Fibroblast of pulmonary artery (primary cell): ENCODE data around the gene NRM.

Source experiments
- DNase-seq: peaks from one replicate; pipeline ENCODE4 v3.0.0-alpha.2; 2010; ENCODE audit warnings: low read depth
- H3K4me3 ChIP-seq: replicated peaks from 2 replicates; pipeline ENCODE4 v1.5.1; 2011; ENCODE audit warnings: low read depth, mild to moderate bottlenecking, control low read depth, low read length, moderate library complexity
- CTCF ChIP-seq: IDR thresholded peaks from 2 replicates; pipeline ENCODE4 v1.5.1; 2011; ENCODE audit warnings: mild to moderate bottlenecking, control low read depth, low read length, inconsistent platforms; ENCODE audit errors: missing control alignments

The NRM gene

GRCh38 chr6:30690403-30691207 lies at the start of gene NRM:
Gene NRM (minus strand): TSS chr6:30690984. CDS start chr6:30690974, 10 bp downstream.
- H3K4me3 ChIP-seq: peak within 1 kb of the TSS; percentile 86
- no peak for TF ChIP-seq CTCF
- peak; percentile 85 for DNase-seq

- H3K4me3 ChIP-seq: no peak overlapping the region
Observed at GRCh38 chr6:30740540-30740870, 49.7 kb upstream of the NRM start.

DNA sequence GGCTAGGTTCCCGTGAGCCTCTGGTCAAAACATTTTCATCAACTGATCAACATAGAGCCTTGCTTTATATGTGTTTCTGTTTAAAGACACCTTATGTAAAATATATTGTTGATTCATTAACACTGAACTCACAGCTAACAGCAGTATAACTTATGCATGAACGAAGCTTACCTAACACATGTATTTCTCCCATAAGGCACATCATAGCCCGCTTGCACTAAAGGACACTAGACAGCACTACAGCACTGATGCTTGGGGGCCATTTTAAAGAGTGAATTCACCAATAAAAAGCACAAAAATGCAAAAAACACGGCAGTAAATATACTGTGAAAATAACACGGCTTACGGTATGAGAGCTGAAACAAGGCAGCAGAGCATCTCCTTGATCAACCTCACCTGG lies 47.7 kb upstream of the NRM start:
- no peak overlapping the region for H3K4me3 ChIP-seq
- no peak for DNase-seq
- no peak for TF ChIP-seq CTCF

More at GRCh38 chr6:30740540-30740870, 49.7 kb upstream of the NRM start:
- no peak for TF ChIP-seq CTCF
- peak; percentile 45 for DNase-seq

- no peak for TF ChIP-seq CTCF
- H3K4me3 ChIP-seq: no peak overlapping the region
- no peak for DNase-seq
Observed at GRCh38 chr6:30735668-30736314, 45.0 kb upstream of the NRM start.

DNA sequence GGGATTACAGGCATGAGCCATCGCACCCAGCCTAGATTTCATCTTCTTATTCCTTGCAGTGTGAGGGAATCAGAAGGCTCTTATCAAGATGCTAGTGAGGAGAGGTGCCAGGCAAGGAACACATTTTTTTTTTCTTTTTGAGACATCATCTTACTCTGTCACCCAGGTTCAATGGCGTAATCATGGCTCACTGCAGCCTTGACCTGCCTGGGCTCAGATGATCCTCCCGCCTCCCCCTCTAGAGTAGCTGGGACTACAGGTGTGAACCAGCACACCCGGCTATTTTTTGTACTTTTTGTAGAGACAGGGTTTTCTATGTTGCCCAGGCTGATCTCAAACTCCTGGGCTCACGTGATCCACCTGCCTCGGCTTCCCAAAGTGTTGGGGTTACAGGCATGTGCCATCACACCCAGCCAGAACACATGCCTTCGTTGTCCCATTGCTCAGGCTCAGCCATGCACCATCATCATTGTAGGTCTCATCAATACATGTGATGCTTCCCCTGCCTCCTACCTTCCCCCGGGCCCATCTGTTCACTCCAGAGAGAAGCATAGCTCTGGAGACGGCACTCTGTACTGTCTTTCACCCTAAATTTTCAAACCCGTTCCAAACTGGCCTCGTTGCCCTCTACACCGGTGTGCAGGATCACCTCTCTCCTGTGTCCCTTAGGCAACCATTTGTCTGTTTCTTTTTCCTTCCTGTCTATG lies 41.6 kb upstream of the NRM start:
- TF ChIP-seq CTCF: no peak
- H3K4me3 ChIP-seq: no peak overlapping the region
- DNase-seq: no peak

DNA sequence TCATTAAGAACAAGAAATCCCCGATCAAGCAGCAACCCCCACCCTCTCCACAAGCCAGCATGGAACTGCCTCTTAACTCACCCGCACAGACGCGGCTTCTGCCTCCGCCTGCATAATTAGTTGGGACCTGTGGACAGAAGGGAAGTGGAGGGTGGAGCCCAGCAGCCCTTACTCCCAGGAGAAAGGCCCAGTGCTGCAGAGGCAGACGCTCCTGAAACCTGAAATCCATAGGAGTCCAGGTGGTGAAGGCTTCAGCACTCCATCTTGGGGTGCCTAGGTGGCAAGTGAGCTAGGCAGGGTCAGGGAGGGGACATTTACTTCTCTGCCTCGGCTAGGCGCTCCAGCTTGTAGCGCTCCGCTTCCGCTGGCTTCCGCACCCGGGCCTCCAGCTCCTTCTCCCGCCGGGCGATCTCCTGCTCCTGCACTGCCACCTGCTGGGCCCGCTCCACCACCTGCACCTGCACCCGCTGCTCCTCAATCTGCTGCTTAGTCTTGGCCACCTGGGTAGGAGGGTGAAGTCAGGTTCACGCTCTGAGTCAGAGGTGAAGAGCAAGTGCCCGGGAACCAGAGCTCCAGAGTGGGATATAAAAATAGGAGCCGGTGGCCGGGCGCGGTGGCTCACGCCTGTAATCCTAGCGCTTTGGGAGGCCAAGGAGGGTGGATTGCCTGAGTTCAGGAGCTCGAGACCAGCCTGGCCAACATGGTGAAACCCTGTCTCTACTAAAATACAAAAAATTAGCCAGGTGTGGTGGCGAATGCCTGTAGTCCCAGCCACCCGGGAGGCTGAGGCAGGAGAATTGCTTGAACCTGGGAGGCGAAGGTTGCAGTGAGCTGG lies 40.0 kb upstream of the NRM start:
- no peak for DNase-seq
- TF ChIP-seq CTCF: peak; percentile 38
- no peak overlapping the region for H3K4me3 ChIP-seq
